GM18873 (cell line): ENCODE results near the gene ADARB2.

Source experiments
- ATAC-seq: cut with Tn5 transposase; IDR thresholded peaks from one replicate; pipeline ENCODE4 v1.9.1; 2021; ENCODE audit warnings: mild to moderate bottlenecking, moderate library complexity, moderate number of reproducible peaks; ENCODE audit not compliant: unreplicated experiment, low FRiP score

ADARB2 gene

DNA sequence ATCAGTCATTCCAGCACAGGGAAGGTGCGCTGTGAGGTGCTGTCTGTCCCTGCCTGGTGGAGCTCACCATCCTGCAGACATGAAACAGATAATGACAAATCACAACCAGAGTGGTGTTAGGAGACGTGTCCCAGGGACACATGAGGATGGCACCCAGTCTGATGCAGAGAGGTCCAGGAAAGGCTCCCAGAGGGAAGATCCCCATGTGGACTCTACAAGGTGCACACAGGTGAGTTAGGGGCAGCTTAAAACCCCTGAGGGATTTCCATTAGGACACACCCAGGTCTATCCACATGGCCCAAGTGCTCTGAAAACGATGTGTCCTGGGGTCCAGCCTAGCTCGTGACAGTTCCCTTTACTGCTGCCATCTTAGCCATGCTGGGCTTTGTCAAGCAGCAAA lies 91.4 kb downstream of the ADARB2 start:
- no peak for ATAC-seq

GRCh38 chr10:1644191-1644711 lies 93.1 kb downstream of the ADARB2 start:
- no peak for ATAC-seq

DNA sequence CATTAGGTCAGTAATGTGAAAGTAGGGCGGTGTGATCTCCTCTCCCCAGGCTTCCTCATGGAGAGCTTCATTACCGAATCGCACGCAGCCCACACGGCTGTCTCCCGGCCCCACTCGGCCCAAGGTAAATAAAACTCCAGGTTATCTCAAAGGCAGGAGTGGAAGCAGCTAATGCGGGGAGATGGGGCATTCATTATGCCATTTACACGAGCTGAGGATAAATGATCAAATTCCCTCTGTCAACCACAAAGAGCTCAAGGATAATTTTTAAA lies 93.5 kb downstream of the ADARB2 start:
- ATAC-seq = no peak

DNA sequence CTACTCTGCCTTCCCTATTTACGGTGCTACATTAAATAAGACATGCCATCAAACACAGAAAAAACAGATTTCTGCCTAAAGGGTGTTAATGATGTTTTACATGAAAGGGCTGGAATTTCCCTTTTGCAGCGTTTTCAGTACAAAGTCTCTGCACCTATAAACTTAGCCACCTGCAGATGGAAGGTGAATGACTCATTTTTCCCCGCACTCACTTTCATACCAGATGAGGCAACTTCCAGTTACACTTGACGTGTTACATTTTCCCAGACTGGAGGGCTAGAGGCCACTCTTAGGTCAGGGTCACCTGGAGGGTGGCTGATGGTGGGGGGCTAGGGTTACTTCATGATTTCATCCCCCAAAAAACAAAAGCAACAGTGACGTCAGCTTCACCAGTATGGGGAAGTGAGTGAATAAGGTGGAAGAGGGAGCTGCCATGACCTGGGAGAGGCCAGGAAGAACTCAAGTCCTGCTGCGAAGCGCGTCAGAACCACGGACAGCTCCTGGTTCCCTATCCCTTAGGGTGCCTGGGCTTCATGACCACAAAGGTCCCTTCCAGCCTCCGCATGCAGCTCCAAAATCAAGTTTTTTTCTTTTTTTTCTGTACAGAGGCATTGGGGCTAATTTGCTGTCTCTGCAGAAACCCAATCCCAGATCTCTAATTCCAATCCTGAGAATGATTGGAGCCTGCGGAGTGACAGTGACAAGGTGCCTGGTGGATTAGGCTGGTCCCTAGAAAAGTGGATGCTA lies 94.0 kb downstream of the ADARB2 start:
- ATAC-seq = no peak

DNA sequence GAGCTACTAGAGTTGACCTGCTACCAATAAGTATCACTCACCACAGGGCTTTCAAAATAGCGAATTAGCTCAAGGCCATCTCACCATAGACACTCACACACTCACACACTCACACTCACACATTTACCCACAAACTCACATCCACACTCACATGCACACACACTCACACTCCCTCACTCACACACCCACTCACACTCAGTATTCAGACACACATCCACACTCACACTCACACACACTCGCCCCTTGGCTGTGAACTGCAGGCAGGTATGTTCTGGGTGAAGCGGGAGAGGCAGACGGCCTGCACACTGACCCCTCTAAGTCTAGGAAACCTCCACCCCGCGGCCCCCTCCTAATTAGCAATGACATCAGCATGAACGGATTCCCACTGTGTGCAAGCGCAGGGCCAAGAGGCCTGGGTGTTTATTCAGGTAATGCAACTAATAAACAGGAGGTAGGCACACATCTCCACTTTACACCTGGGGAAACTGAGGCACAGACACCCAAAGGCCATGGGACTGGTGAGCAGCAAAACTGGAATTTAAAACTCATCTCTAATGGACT lies 94.6 kb downstream of the ADARB2 start:
- ATAC-seq = no peak

- no peak for ATAC-seq
These were observed 95.9 kb downstream of the ADARB2 start for GRCh38 chr10:1641402-1641801.

- ATAC-seq = no peak
These were observed 98.4 kb downstream of the ADARB2 start for GRCh38 chr10:1638889-1639419.

DNA sequence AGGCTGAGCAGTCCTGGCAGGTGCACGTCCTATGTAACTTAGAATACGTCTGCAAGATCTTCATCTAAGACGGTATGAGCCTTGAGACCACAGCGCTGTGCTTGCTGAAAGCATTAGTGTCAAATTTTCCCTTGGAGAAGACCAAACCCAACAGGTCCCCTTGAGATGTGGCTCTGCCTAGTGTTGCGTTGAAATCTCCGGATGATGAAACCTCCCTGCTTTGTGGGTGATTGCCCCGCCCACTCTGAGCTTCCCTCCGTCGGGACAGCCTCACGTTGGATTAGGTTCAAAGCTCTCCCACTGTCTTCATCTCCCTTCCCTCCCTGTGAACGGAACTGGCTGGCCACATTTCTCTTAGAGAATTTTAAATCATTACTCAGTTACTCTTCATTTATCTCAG lies 102.0 kb downstream of the ADARB2 start:
- no peak for ATAC-seq

GRCh38 chr10:1634239-1634638 lies 103.1 kb downstream of the ADARB2 start:
- ATAC-seq = no peak

- ATAC-seq = no peak
These were observed 103.5 kb downstream of the ADARB2 start for GRCh38 chr10:1633783-1634182.

DNA sequence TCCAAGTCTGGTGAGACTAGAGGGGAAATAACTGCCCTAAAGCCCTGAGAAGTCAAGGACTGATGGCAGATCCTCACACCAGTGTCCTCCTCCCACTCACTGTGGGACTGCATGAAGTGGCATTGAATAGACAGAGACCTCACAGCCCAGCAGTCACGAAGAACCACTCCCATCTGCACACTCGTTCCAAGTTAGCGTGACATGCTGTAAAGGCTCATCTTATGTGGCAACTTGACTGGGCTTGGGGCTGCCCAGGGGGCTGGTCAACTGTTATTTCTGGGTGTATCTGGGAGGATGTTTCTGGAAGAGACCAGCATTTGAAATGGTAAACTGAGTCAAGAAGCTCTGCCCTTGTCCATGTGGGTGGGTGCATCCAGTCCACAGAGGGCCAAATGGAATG lies 104.7 kb downstream of the ADARB2 start:
- no peak for ATAC-seq

GRCh38 chr10:1632141-1632540 lies 105.2 kb downstream of the ADARB2 start:
- ATAC-seq = no peak

- ATAC-seq = no peak
These were observed 106.0 kb downstream of the ADARB2 start for GRCh38 chr10:1631282-1631681.

GRCh38 chr10:1630304-1630703 lies 107.0 kb downstream of the ADARB2 start:
- no peak for ATAC-seq

GRCh38 chr10:1629326-1630198 lies 107.8 kb downstream of the ADARB2 start:
- ATAC-seq = no peak

DNA sequence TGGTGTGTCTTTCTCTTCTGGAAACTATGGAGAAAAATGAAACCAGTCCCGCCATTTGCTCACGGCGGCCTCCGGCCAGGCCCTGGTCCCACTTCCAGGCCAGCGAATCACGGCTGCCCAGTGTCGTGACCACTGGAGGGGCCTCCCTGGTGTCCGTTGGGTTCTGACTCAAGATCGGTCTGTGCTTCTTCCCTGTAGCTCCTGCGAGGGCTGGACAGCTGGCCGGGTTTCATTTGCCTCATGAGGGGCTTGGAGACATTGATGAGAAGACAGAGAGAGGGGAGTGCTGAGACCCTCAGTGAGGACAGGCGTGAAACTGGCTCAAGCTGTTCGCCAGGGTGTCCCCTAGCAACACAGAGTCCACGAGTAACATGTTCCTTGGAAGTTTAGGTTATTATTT lies 108.6 kb downstream of the ADARB2 start:
- ATAC-seq = no peak

GRCh38 chr10:1627945-1628344 lies 109.4 kb downstream of the ADARB2 start:
- no peak for ATAC-seq

DNA sequence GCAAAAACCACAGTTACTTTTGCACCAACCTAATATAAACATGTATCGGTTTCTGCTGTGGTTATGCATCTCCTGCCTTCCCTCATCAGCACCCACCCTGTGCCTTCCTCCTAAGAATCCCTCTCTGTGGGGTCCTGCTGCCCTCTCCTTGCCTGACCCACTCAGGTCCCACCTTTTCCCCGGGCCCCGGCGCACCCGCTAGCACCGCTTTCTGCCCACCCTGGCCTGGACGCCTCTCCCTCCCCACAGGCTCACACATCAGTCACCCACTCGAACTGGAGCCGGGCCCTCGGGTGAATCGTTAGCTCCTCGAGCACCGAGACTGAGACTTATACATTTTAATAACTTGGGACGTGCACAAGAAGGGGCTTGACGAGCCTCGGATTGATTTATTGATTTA lies 110.5 kb downstream of the ADARB2 start:
- ATAC-seq = no peak

DNA sequence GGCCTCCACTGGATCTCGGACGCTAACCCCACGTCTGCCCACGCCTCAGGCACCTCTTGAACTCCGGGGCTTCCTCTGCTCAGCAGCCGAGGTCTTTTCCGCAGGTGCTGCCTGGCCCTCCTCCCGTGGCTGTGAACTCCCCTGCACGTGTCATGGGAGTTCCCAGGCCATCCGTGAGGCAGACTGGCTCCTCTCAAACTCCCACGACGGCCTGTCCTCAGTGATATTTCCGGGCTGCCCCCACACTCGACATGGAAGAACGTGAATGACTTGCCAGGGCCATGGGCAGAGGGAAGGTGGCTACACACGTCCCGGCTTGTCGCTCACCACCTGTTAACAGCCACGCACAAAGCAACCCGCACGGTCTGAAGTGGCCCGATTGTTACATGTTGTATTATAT lies 110.9 kb downstream of the ADARB2 start:
- ATAC-seq = no peak

- ATAC-seq = no peak
These were observed 111.6 kb downstream of the ADARB2 start for GRCh38 chr10:1625731-1626130.

DNA sequence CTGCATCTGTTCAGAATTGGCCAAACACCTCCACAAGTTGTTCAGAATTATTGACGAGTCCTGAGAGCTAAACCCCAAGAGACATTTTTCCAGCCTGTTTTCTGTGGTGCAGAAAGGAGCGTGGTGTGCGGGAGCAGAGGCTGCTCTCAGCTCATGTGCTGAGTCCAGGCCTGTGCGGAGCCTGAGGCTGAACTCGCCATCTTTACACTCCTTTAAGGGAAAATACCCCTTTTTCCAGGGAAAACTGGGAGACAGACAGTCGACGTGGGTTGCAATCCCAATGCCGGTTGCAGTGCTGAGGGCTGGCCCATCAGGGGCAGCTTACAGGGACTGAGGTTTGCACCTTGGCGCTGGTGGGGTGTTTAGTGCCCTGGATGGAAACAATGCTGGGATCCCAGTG lies 112.2 kb downstream of the ADARB2 start:
- no peak for ATAC-seq
